IMR-90 (cell line): ENCODE results near the gene TMEM117. TPM values are rescaled to one million over a fixed set of nuclear protein-coding genes. Genes with fewer than 3 reads are reported as not detected.

ENCODE experiments used
- ATAC-seq: fragments of 200-7000 bp; cut with Tn5 transposase; 2 replicates; pipeline ENCODE4 v1.9.1; 2020; ENCODE audit warnings: low read depth, mild to moderate bottlenecking, moderate library complexity
- BruUV-seq: library from RNA; stranded (reverse); fragments of 400-500 nt; replicated peaks from 2 replicates; lab custom pipeline; 2021; lab: Mats Ljungman, UMichigan
- CTCF ChIA-PET: fragments of 300-600 bp; formaldehyde crosslinking; extraction: SDS; loops from one replicate; lab custom pipeline; 2021; ENCODE audit warnings: antibody characterized with exemption; lab: Yijun Ruan, JAX
- POLR2A ChIA-PET: fragments of 300-600 bp; sonication (Branson Sonifier 250); formaldehyde crosslinking; loops from one replicate; lab custom pipeline; 2022; ENCODE audit warnings: antibody characterized with exemption; ENCODE audit not compliant: unreplicated experiment; lab: Charles Lee
- DNase-seq: peaks from one replicate; pipeline ENCODE4 v3.0.0; 2013
- H2AFZ ChIP-seq: replicated peaks from 2 replicates; pipeline ENCODE3; 2013; ENCODE audit warnings: low read length, mild to moderate bottlenecking; ENCODE audit not compliant: poor library complexity
- H2AK5ac ChIP-seq: 2 replicates; pipeline ENCODE4 v1.6.1; 2013; ENCODE audit warnings: low read depth, low read length, inconsistent platforms
- H2AK9ac ChIP-seq: replicated peaks from 2 replicates; pipeline ENCODE3; 2013; ENCODE audit warnings: mild to moderate bottlenecking, low read depth, low read length, moderate library complexity; ENCODE audit not compliant: poor library complexity
- H2BK120ac ChIP-seq: 2 replicates; pipeline ENCODE4 v1.6.1; 2013; ENCODE audit warnings: low read depth, low read length, inconsistent platforms
- H2BK15ac ChIP-seq: 3 replicates; pipeline ENCODE4 v1.6.1; 2013; ENCODE audit warnings: low read depth, low read length, inconsistent platforms
- H2BK20ac ChIP-seq: 2 replicates; pipeline ENCODE4 v1.6.1; 2013; ENCODE audit warnings: low read depth, mild to moderate bottlenecking, inconsistent platforms, low read length, moderate library complexity
- H2BK5ac ChIP-seq: 2 replicates; pipeline ENCODE4 v1.6.1; 2013; ENCODE audit warnings: mild to moderate bottlenecking, low read depth, low read length, inconsistent platforms; ENCODE audit not compliant: poor library complexity, severe bottlenecking
- H3K14ac ChIP-seq: replicated peaks from 2 replicates; pipeline ENCODE4 v1.6.1; 2013; ENCODE audit warnings: low read depth, low read length, inconsistent platforms
- H3K18ac ChIP-seq: 2 replicates; pipeline ENCODE4 v1.6.1; 2013; ENCODE audit warnings: low read depth, low read length, control low read depth
- H3K23ac ChIP-seq: 2 replicates; pipeline ENCODE4 v1.6.1; 2013; ENCODE audit warnings: low read depth, low read length, inconsistent platforms
- H3K27ac ChIP-seq: 2 replicates; pipeline ENCODE4 v1.5.1; 2013; ENCODE audit warnings: mild to moderate bottlenecking, control low read depth, low read length; ENCODE audit not compliant: insufficient read depth
- H3K27me3 ChIP-seq: 2 replicates; pipeline ENCODE4 v1.6.1; 2013; ENCODE audit warnings: low read length; ENCODE audit not compliant: control insufficient read depth, insufficient read depth
- H3K36me3 ChIP-seq: 2 replicates; pipeline ENCODE4 v1.6.1; 2013; ENCODE audit warnings: low read length, mixed read lengths; ENCODE audit not compliant: control insufficient read depth, insufficient read depth
- H3K4ac ChIP-seq: 2 replicates; pipeline ENCODE4 v1.6.1; 2013; ENCODE audit warnings: low read depth, low read length, inconsistent platforms
- H3K4me1 ChIP-seq: 2 replicates; pipeline ENCODE4 v1.6.1; 2013; ENCODE audit warnings: low read length, mixed read lengths; ENCODE audit not compliant: control insufficient read depth, insufficient read depth
- H3K4me2 ChIP-seq: 2 replicates; pipeline ENCODE4 v1.6.1; 2013; ENCODE audit warnings: low read depth, mild to moderate bottlenecking, control low read depth, low read length, moderate library complexity
- H3K4me3 ChIP-seq: 2 replicates; pipeline ENCODE4 v1.5.1; 2013; ENCODE audit warnings: low read depth, mild to moderate bottlenecking, control low read depth, low read length, moderate library complexity; ENCODE audit not compliant: insufficient read depth
- H3K56ac ChIP-seq: 2 replicates; pipeline ENCODE4 v1.6.1; 2013; ENCODE audit warnings: low read length, inconsistent platforms; ENCODE audit not compliant: insufficient read depth; ENCODE audit errors: extremely low read depth
- H3K79me1 ChIP-seq, 2 experiments: 2 replicates each; pipeline ENCODE4 v1.6.1; 2013; ENCODE audit warnings: low read length in 2 of 2, inconsistent platforms in 1 of 2, low read depth in 1 of 2
- H3K9ac ChIP-seq: 2 replicates; pipeline ENCODE4 v1.6.1; 2013; ENCODE audit warnings: low read depth, low read length, control low read depth
- H3K9me1 ChIP-seq: 2 replicates; pipeline ENCODE4 v1.6.1; 2013; ENCODE audit warnings: low read length, inconsistent platforms; ENCODE audit not compliant: insufficient read depth
- H3K9me3 ChIP-seq: 2 replicates; pipeline ENCODE4 v1.6.1; 2013; ENCODE audit warnings: low read length; ENCODE audit not compliant: control insufficient read depth, insufficient read depth
- H4K20me1 ChIP-seq: 2 replicates; pipeline ENCODE4 v1.6.1; 2013; ENCODE audit warnings: low read length, inconsistent platforms; ENCODE audit not compliant: insufficient read depth
- H4K5ac ChIP-seq: 2 replicates; pipeline ENCODE4 v1.6.1; 2013; ENCODE audit warnings: mild to moderate bottlenecking, low read depth, low read length, control low read depth
- H4K8ac ChIP-seq, 2 experiments: 2 replicates each; pipeline ENCODE4 v1.6.1; 2013; ENCODE audit warnings: low read depth in 2 of 2, low read length in 2 of 2, control low read depth in 1 of 2, inconsistent platforms in 1 of 2
- H4K91ac ChIP-seq: 2 replicates; pipeline ENCODE4 v1.6.1; 2013; ENCODE audit warnings: low read depth, low read length, inconsistent platforms; ENCODE audit not compliant: insufficient read depth
- MAZ ChIP-seq: IDR thresholded peaks from 2 replicates; pipeline ENCODE4 v1.6.1; 2012; ENCODE audit warnings: low read depth, mild to moderate bottlenecking, low read length, improper control_type of control experiment, moderate library complexity, borderline replicate concordance
- NFE2L2 ChIP-seq: fragments of 150-350 bp; IDR thresholded peaks from 2 replicates; pipeline ENCODE4 v1.6.1; 2016; ENCODE audit warnings: low read depth, mild to moderate bottlenecking, low read length
- RFX5 ChIP-seq: IDR thresholded peaks from 2 replicates; pipeline ENCODE4 v1.8.0; 2012; ENCODE audit warnings: low read depth, mild to moderate bottlenecking, low read length, moderate library complexity
- SMC3 ChIP-seq: fragments of 150-350 bp; IDR thresholded peaks from 2 replicates; pipeline ENCODE4 v1.6.1; 2016; ENCODE audit warnings: low read depth, mild to moderate bottlenecking, antibody characterized with exemption, low read length, moderate library complexity
- dilution Hi-C: fragments of 300-500 bp; cut with HindIII; formaldehyde crosslinking; loops from one replicate; pipeline ENCODE4 v1.14.3; 2018; ENCODE audit warnings: low sequenced_read_pairs; ENCODE audit not compliant: unreplicated experiment
- in situ Hi-C: fragments of 300-500 bp; cut with MboI; formaldehyde crosslinking; loops from 3 replicates; pipeline ENCODE4 v1.14.3; 2019; ENCODE audit warnings: low sequenced_read_pairs, inconsistent platforms, mixed read lengths
- intact Hi-C: fragments of 100-400 bp; cut with micrococcal nuclease; formaldehyde crosslinking; loops from 2 replicates; pipeline ENCODE4 v1.10.0; 2022
- polyA plus RNA-seq, 3 experiments: library from polyadenylated mRNA; depleted of rRNA; stranded (reverse); fragments of >200 nt; gene quantifications; 2 replicates each; pipeline ENCODE4 v1.2.3, GENCODE V29; 2012; ENCODE audit warnings: low replicate concordance in 1 of 3
- total RNA-seq: library from RNA; depleted of rRNA; stranded (reverse); fragments of >200 nt; gene quantifications from 2 replicates; pipeline ENCODE4 v1.2.3, GENCODE V29; 2012

Gene TMEM117
- total and polyA plus RNA-seq, 2 of the 4 experiments (the other 2 are of a cell fraction) = 8.7 to 21.0 TPM

DNA sequence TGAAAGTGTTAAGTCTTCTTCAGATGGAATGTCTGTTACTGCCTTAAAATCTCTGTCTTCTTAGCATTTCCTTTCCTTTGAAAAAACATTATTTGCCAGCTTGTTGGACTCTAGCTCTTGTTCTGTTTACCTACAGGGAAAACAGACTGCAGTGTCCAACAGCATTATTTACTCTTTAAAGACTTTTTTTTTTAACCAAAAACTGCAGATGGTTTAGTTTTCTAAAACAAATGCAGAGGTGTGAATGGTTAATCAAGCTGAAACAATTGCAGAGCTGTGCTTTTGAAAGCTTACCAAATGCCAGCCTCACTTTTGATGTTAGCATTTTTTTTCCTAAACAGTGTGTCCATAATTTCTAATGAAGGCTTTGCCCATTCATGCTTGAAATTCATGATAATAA lies 323.3 kb downstream of the TMEM117 start:
- no TSS peak for BruUV-seq
- CTCF ChIA-PET = no interaction called here
- Histone ChIP-seq H2BK5ac (no peak overlapping the region), H4K5ac (no peak overlapping the region), H3K4ac (no peak overlapping the region), H3K9ac (no peak overlapping the region), H3K36me3 (no peaks in the 10 kb centered on the region), H2AFZ (no peak overlapping the region), H2BK120ac (no peak overlapping the region), H3K4me3 (no peak overlapping the region), H3K27ac (no peak overlapping the region), H3K9me1 (no peaks in the 10 kb centered on the region; the same call in 1 of the 2 replicates), H2BK15ac (no peak overlapping the region), H3K4me1 (no peaks in the 10 kb centered on the region), H2BK20ac (no peak overlapping the region), H2AK5ac (no peak overlapping the region), H3K27me3 (no peaks in the 10 kb centered on the region), H4K8ac (no peak overlapping the region), H3K14ac (no peak overlapping the region), H3K4me2 (no peak overlapping the region), H2AK9ac (no peak overlapping the region), H3K23ac (no peak overlapping the region), H3K79me1 (no peaks in the 10 kb centered on the region), H3K56ac (no peak overlapping the region), H3K9me3 (no peaks in the 10 kb centered on the region), H4K91ac (no peak overlapping the region), H4K20me1 (no peaks in the 10 kb centered on the region), H3K18ac (no peak overlapping the region)
- TF ChIP-seq MAZ = no peak
- no peak for TF ChIP-seq RFX5
- no peak for TF ChIP-seq SMC3
- TF ChIP-seq NFE2L2 = no peak
- ATAC-seq (no peak), DNase-seq (no peak)
- dilution Hi-C loops = no loop called here
- POLR2A ChIA-PET = no interaction called here
- intact Hi-C loops = no loop called here
- in situ Hi-C loops = no loop called here
